Liver (tissue), 3 donors: Measurements from ENCODE around the gene XYLT2.

Experiments used
- CTCF ChIP-seq: fragments of 150-350 bp; IDR thresholded peaks from 2 replicates; pipeline ENCODE4 v1.5.1; 2017; ENCODE audit warnings: improper control_type of control experiment, low read depth, low read length; ENCODE audit not compliant: missing input control
- GABPA ChIP-seq, 2 donors: IDR thresholded peaks in 1 of 2; conservative IDR thresholded peaks in 1 of 2; 2 replicates each; pipeline ENCODE4 v1.6.1; 2016; ENCODE audit warnings: antibody characterized with exemption in 2 of 2, mild to moderate bottlenecking in 1 of 2, moderate library complexity in 1 of 2
- SP1 ChIP-seq: IDR thresholded peaks from 2 replicates; pipeline ENCODE4 v1.6.1; 2018; ENCODE audit warnings: antibody characterized with exemption, mild to moderate bottlenecking
- donor health status: healthy.
- donor health status: healthy.

GRCh38 chr17:50386510-50386909 is 40.6 kb downstream of the XYLT2 start:
- TF ChIP-seq GABPA (IDR thresholded peaks at IDR 0.05 in 1 of 2, conservative IDR thresholded peaks at IDR 0.05 in 1 of 2) (no peak), CTCF (no peak), SP1 (no peak)
